ENCODE results near the gene MRAS.
"Not testable (repeated sequence)": the region's sequence is repeated elsewhere in the genome, so short reads cannot be mapped to it uniquely, and the experiment has no call there.

Gene MRAS

GRCh38 chr3:138369151-138369900 is 20.9 kb downstream of the MRAS start:
- DNase-seq = no peak

DNA sequence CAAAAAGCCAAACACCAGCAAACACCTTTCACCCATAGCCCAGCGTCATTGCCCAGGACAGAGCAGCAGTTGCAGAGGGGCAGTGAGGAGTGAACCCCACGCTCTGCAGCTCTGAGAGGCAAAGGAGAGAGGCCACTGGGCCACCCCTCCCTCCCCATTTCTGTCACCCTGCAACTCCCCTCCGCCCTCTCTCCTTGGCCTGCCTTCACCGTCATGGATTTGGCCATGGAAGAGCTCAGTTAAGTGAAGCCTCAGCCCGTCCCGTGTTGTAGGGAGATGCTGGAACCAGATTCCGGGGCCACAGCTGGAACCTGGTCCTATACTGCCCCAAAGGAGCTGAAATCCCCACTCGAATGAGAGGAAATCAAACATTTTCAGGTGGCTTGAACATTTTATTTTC is 21.9 kb downstream of the MRAS start:
- no peak for DNase-seq

DNA sequence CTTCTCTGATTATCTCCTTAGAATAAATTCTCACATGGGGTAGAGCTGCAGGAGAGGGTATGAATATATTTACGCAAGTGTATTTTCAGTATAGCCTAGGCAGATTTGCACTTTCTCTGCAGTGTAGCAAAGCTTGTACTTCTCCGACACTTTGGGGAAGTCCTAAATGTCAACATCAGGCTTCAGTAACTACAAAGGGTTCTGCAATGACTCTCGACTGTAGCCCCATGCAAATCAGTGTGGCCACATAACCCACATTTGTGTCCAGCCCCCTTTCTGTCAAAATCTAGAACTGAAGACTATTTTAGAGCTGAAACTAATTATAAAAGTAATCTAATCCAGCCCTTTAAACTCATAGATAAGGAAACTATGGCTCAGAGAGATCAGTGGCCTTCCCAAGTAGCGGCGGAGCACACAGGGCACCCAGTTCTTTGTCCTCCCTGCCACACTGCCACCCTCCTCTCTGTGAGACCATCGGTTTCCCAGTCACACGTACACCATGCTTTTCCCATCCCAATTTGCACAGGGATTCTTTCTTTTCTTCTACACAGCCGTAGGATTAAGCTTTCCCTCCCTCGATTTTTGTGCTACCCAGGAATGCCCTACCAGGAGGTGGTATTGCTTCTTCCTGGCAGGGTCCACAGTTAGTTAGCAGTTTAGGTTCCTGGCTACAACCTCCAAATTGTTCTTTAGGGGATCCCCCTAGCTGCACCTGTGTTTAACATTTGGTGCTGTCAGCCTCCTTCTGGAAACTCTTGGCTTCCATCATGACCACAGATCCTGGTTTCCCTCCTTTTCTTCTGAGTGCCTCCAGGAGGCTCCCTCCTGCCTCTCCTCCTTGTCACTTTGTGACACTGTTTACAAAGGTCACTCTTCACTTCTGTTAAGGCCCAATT is 22.9 kb downstream of the MRAS start:
- no peak for DNase-seq

GRCh38 chr3:138373087-138373735 is 24.8 kb downstream of the MRAS start:
- no peak for DNase-seq

GRCh38 chr3:138373736-138374094 is 25.3 kb downstream of the MRAS start:
- no peak for DNase-seq

DNA sequence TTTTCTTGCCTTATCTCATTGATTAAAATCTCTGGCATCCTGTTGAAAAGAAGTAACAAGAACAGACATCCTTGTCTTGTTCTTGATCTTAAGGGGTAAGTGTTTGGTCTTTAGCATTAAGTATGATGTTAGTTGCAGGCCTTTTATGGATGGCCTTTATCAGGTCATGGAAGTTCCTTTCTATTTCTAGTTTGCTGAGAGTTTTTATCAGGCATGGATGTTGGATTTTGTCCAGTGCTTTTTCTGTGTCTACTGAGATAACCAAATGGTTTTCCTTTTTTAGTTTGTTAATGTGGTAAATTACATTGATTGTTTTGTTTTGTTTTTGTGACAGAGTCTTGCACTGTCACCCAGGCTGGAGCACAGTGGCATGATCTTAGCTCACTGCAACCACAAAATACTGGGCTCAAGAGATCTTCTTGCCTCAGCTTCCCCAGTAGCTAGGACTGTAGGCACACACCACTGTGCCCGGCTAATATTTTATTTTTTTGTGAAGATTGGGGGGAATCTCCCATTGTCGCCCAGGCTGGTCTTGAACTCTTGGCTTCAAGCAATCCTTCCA is 26.3 kb downstream of the MRAS start:
- DNase-seq = no peak

GRCh38 chr3:138375447-138375846 is 27.1 kb downstream of the MRAS start:
- no peak for DNase-seq

DNA sequence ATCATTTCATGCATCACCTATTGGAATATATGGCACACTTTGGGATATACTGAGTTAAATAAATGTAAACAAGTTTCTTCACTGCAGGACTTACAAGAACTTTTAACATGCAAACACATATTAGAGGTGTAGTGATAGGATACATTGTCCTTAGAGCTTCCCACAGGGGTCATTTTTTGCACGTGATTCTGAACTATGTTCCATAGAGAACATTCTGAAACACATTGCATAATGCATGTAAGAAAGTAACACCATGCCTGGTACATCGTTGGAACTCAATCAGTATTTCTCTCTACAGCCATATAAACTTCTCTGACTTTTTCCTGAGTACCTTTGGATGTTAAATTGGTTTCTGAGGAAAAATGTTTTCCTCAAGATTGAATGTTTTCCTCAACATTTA is 28.3 kb downstream of the MRAS start:
- DNase-seq = no peak

- DNase-seq = not testable (repeated sequence)
Measured at GRCh38 chr3:138377212-138377611, 28.8 kb downstream of the MRAS start.

- no peak for DNase-seq
Measured at GRCh38 chr3:138377804-138378203, 29.4 kb downstream of the MRAS start.

DNA sequence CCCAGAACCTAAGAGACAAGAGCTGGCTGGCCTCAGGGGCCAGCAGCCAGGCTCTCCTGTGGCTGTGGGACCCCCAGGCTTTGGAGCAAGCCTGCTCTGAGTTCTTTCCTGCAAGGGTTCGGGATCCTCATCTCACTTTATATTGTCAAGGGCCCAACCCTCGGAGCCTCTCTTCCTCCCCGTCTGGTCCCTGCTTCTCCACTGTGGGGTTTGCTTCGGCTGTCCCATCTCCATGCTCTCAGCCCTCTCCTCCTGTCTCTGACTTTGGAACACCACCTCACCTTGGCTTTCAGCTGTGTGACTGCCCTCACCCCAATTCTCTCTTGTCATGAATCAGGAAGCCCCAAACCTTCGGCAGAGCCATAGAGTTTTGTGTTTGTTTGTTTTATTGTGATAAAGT is 30.0 kb downstream of the MRAS start:
- DNase-seq = no peak

DNA sequence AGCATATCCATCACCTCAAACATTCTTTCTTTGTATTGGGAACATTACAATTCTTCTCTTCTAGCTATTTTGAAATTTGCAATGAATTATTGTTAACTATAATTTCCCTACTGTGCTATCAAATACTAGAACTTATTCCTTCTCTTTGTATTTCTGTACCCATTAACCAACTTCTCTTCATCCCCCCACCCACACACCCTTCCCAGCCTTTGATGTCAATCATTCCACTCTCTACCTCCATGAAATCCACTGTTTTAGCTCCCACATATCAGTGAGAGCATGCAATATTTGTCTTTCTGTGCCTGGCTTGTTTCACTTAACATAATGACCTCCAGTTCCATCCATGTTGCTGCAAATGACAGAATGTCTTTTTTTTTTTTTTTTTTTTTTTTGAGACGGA is 30.6 kb downstream of the MRAS start:
- DNase-seq = no peak

- no peak for DNase-seq
Measured at GRCh38 chr3:138381413-138381901, 33.1 kb downstream of the MRAS start.

- no peak for DNase-seq
Measured at GRCh38 chr3:138381950-138382715, 33.8 kb downstream of the MRAS start.

GRCh38 chr3:138383715-138384465 is 35.5 kb downstream of the MRAS start:
- no peak for DNase-seq

GRCh38 chr3:138384531-138384930 is 36.2 kb downstream of the MRAS start:
- no peak for DNase-seq

GRCh38 chr3:138384976-138385375 is 36.6 kb downstream of the MRAS start:
- DNase-seq = no peak

- no peak for DNase-seq
Measured at GRCh38 chr3:138389144-138389601, 40.8 kb downstream of the MRAS start.

DNA sequence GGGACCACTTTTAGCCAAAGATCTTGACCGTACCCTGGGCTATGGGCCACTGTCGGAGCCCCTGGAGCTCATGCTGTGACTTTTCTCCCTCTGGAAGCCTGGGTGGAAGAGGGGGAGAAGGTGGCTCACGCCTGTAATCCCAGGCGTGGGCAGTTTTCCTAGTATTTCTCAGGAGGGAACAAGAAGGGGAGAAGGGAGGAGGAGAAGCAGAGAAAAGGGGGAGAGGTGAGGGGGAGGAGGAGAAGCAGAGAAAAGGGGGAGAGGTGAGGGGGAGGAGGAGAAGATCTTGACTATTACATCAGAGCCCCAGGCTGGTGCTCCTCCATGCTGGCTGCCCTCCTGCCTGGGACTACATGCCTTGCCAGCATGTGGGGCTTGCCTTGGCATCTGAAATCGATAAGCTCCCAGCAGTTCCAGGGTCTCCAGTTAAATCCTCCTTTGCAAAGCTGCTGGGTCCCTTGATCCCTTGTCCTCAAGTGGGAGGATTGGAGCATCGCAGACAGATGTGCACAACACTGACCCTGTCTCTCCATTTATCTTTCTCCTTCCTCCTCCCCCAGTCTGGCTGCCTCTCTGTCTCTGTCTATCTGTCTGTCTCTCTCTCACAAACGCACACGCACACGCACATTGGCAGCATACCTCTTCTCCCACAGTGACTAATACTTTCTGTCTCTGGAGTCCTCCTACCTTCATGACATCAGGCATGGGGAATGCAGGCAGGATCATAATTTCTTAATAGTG is 41.6 kb downstream of the MRAS start:
- DNase-seq = no peak

DNA sequence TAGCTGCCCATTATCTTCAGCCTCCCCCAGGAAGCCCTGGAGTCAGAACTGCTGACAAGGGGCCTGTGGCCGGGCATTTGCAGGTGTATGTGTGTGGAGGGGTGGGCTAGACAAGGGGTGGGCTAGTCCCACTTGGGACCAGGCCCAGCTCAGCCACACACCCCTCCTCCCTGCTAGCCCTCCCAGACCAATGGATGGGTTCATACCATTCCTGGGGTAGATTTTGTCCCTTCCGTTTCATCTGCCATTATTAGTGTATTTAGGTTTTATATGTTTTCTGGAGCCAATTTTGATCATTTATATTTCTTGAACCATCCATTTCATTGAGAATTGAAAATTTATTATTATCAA is 42.2 kb downstream of the MRAS start:
- DNase-seq = no peak

GRCh38 chr3:138394156-138394555 is 45.8 kb downstream of the MRAS start:
- DNase-seq = no peak

All from NCI-H510A (cell line).